Measurements from ENCODE around the gene AGBL1. TPM values are rescaled to one million over a fixed set of nuclear protein-coding genes. Genes with fewer than 3 reads are reported as not detected.

The AGBL1 gene
- total and polyA plus RNA-seq, 2 donors (not counting 3 experiments of a cell fraction or from before 2014, with no cell fraction given), result not detected

- peaks cover 5% of the 10 kb centered on the region for H3K9me3 ChIP-seq (replicated peaks; ENCODE audit: control insufficient read depth, insufficient read depth, low read length)
- dilution Hi-C loops (cut with MboI; ENCODE audit: extremely low pct_ligation_motif_present, low sequenced_read_pairs), result no loop called here
- TF ChIP-seq MAX (IDR thresholded peaks at IDR 0.05; ENCODE audit: insufficient read depth, insufficient read length) (no peak), POLR2A (IDR thresholded peaks at IDR 0.05; ENCODE audit: low read depth, low read length) (no peak), CTCF (IDR thresholded peaks at IDR 0.05; ENCODE audit: extremely low read depth in 1 of 2, insufficient read depth in 1 of 2, low read depth in 1 of 2, low read length in 2 of 2) (no peak), POLR2AphosphoS5 (IDR thresholded peaks at IDR 0.05; ENCODE audit: insufficient read depth, low read depth, low read length) (no peak), FOS (IDR thresholded peaks at IDR 0.05; ENCODE audit: borderline replicate concordance, insufficient read depth, low read length) (no peak), JUN (IDR thresholded peaks at IDR 0.05; ENCODE audit: borderline replicate concordance, insufficient read depth, insufficient read length, low read depth) (no peak), EZH2 (IDR thresholded peaks at IDR 0.05; ENCODE audit: borderline replicate concordance, low read depth, low read length, severe bottlenecking) (no peak), MYC (IDR thresholded peaks at IDR 0.05; ENCODE audit: low read depth, low read length) (no peak), GATA2 (IDR thresholded peaks at IDR 0.05; ENCODE audit: insufficient read depth, insufficient read length, low read depth, low read length) (no peak)
- no TSS peak for BruUV-seq (replicated peaks)
- no peak overlapping the region for H3K4me2 ChIP-seq (ENCODE audit: insufficient read depth, low read length)
- FAIRE-seq (no peak), DNase-seq (ENCODE audit: low read depth, low spot score) (no peak)
- H3K4me3 ChIP-seq (replicated peaks in 1 of 3; ENCODE audit: insufficient read depth in 1 of 3, low read depth in 1 of 3, low read length in 3 of 3), result no peak overlapping the region
- no peak overlapping the region for H3K9ac ChIP-seq (replicated peaks; ENCODE audit: extremely low read depth, insufficient read depth, low read length)
- intact Hi-C loops (cut with micrococcal nuclease), result no loop called here
- H3K9me1 ChIP-seq (replicated peaks; ENCODE audit: control insufficient read depth, extremely low read depth, insufficient read depth, low read length), result no peaks in the 10 kb centered on the region
- H2AFZ ChIP-seq (ENCODE audit: low read depth, low read length), result no peak overlapping the region
- no peaks in the 10 kb centered on the region for H3K79me2 ChIP-seq (ENCODE audit: control insufficient read depth, insufficient read depth, low read length)
- no peaks in the 10 kb centered on the region for H3K36me3 ChIP-seq (ENCODE audit: control insufficient read depth in 2 of 2, extremely low read depth in 1 of 2, insufficient read depth in 2 of 2, low read length in 2 of 2)
- CTCF ChIA-PET, result no interaction called here
- H4K20me1 ChIP-seq (replicated peaks; ENCODE audit: control insufficient read depth, extremely low read depth, insufficient read depth, low read length), result no peaks in the 10 kb centered on the region
- no peaks in the 10 kb centered on the region for H3K4me1 ChIP-seq (ENCODE audit: control insufficient read depth, extremely low read depth, insufficient read depth, low read length)
- H3K27me3 ChIP-seq (ENCODE audit: control insufficient read depth in 2 of 2, insufficient read depth in 2 of 2, low read length in 2 of 2), result no peaks in the 10 kb centered on the region
- POLR2A ChIA-PET, result no interaction called here
- no peak overlapping the region for H3K27ac ChIP-seq (ENCODE audit: insufficient read depth, low read depth, low read length)
These were observed 319.6 kb downstream of the AGBL1 start for GRCh38 chr15:86399041-86399954.

All from endothelial cell of umbilical vein (primary cell).